Breast epithelium (tissue), 3 donors: ENCODE data around the gene NDUFS6.

ENCODE experiments used
- POLR2A ChIP-seq: fragments of 450-650 bp; IDR thresholded peaks from one replicate; pipeline ENCODE4 v1.6.1; 2016; ENCODE audit warnings: antibody characterized with exemption, mild to moderate bottlenecking, moderate library complexity
- POLR2AphosphoS5 ChIP-seq, 3 donors: sonication (generic); formaldehyde crosslinking; IDR thresholded peaks; one replicate each; pipeline ENCODE4 v1.6.1; 2017; ENCODE audit warnings: antibody characterized with exemption in 3 of 3
- TF ChIP-seq, protein P1 (sequence below), 3 donors: fragments of 450-650 bp; IDR thresholded peaks; one replicate each; pipeline ENCODE4 v1.5.1; 2016 to 2017; ENCODE audit warnings: antibody characterized with exemption in 3 of 3, mild to moderate bottlenecking in 3 of 3, moderate library complexity in 3 of 3

DNA sequence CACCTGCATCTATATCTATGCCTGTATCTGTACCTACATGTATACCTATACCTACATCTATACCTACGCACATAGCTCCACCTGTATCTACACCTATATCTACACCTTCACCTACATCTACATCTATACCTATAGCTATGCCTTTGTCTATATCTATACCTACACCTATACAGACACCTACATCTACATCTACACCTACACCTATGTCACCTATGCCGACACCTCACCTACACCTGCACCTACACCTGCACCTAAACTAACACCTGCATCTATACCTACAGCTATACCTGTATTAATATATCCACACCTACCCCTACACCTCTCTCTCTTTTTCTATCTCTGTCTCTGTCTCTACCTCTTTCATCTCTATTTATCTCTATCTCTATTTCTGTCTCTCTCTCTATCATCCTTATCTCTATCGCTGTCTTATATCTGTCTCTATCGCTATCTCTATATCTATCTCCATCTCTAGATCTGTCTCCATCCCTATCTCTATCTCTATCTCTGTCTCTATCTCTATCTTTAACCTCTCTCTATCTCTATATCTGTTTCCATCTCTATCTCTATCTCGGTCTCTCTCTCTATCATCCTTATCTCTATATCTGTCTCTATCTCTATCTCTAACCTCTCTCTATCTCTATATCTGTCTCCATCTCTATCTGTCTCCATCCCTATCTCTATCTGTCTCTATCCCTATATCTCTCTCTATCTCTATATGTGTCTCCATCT lies 43.7 kb downstream of the NDUFS6 start:
- TF ChIP-seq, protein P1, sequence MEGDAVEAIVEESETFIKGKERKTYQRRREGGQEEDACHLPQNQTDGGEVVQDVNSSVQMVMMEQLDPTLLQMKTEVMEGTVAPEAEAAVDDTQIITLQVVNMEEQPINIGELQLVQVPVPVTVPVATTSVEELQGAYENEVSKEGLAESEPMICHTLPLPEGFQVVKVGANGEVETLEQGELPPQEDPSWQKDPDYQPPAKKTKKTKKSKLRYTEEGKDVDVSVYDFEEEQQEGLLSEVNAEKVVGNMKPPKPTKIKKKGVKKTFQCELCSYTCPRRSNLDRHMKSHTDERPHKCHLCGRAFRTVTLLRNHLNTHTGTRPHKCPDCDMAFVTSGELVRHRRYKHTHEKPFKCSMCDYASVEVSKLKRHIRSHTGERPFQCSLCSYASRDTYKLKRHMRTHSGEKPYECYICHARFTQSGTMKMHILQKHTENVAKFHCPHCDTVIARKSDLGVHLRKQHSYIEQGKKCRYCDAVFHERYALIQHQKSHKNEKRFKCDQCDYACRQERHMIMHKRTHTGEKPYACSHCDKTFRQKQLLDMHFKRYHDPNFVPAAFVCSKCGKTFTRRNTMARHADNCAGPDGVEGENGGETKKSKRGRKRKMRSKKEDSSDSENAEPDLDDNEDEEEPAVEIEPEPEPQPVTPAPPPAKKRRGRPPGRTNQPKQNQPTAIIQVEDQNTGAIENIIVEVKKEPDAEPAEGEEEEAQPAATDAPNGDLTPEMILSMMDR (IDR thresholded peaks at IDR 0.05), result no peak
- TF ChIP-seq POLR2A (no peak), POLR2AphosphoS5 (IDR thresholded peaks at IDR 0.05) (no peak)
